SW 1271 (cell line): ENCODE data around the gene FBRSL1.

Experiments
- DNase-seq, 2 experiments: peaks; one replicate each; lab custom pipeline; 2025; lab: John Stamatoyannopoulos, UW

The FBRSL1 gene

DNA sequence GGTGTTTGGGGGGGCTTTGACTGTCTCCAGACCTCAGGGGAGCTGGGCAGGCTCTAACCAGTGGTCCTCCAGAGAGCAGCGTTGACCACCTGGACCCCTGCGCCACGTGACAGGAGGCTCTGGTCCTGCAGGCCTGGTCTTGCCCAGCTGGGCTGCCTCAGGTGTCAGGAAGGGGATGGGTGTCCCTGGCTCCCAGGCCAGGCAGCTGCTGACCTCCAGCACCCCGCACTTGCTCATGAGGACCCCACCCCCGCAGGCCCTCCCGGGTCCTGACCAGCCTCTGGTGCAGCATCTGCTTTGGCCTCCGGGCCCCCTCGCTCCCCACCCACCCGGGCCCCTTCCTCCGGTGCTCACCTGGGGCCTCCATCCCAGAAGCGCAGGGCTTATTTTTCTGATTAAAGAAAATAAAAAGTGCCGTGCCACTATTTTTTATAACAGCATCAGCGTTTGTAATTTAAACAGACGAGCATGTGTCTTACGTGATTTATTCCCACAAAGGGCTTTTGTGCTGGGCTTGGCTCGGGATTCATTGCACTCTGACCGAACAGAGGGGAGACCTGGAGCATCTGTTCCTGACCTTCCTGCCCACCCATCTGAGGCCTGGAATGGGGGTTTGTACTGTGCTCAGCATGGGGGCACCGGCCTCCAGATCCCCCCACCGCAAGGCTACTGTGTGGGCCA is 21.7 kb downstream of the FBRSL1 start:
- no peak for DNase-seq

- no peak for DNase-seq
Observed at GRCh38 chr12:132512197-132513069, 22.5 kb downstream of the FBRSL1 start.

GRCh38 chr12:132513070-132513398 is 23.1 kb downstream of the FBRSL1 start:
- DNase-seq: no peak

- no peak for DNase-seq
Observed at GRCh38 chr12:132513458-132514135, 23.6 kb downstream of the FBRSL1 start.

DNA sequence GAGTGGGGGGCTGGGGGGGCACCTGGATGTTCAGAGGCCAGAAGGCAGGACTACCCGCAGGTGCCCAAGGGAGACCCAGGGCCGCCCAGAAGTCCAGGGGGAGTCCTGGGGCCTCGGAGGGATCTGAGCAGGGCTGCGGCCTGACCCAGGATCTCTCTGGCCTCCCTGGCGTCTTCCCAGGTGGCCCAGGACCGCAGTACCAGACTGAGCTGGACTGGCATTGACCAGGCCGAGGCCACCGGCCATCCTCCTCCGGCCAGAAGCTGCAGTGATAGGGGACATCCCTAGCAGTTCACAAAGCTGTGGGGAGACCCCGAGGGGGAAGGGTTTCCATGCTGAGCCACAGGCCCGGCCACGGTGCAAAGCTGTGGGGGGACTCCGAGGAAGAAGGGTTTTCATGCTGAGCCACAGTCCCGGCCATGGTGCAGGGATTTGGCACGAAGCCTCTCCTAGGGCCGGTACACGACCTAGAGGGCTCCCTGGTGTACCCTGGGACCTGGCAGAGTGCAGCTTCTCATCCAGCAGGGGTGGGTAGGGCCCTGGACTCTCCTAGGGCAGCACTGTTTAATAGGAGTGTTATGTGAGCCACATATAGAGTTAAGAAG is 24.4 kb downstream of the FBRSL1 start:
- DNase-seq: no peak

GRCh38 chr12:132514838-132515237 is 24.9 kb downstream of the FBRSL1 start:
- no peak for DNase-seq

- no peak for DNase-seq
Observed at GRCh38 chr12:132516095-132517012, 26.4 kb downstream of the FBRSL1 start.

- no peak for DNase-seq
Observed at GRCh38 chr12:132517013-132517739, 27.2 kb downstream of the FBRSL1 start.

GRCh38 chr12:132517740-132518100 is 27.8 kb downstream of the FBRSL1 start:
- DNase-seq: no peak

DNA sequence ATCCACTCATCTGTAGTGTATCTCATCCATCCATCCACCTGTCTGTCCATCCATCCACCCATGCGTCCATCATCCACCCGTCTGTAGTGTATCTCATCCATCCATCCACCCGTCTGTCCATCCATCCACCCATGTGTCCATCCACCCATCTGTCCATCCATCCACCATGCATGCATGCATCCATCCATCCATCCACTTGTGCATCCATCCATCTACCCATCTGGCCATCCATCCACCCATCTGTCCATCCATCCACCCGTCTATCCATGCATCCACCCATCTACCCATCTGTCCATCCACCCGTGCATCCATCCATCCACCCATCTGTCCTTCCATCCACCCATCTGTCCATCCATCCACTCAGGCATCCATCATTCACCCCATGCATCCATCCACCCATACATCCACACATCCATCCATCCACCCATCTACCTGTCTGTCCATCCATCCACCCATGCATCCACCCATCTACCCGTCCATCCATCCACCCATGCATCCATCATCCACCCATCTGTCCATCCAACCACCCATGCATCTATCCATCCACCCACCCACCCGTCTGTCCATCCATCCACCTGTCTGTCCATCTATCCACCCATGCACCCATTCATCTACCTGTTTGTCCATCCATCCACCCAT is 28.5 kb downstream of the FBRSL1 start:
- no peak for DNase-seq

DNA sequence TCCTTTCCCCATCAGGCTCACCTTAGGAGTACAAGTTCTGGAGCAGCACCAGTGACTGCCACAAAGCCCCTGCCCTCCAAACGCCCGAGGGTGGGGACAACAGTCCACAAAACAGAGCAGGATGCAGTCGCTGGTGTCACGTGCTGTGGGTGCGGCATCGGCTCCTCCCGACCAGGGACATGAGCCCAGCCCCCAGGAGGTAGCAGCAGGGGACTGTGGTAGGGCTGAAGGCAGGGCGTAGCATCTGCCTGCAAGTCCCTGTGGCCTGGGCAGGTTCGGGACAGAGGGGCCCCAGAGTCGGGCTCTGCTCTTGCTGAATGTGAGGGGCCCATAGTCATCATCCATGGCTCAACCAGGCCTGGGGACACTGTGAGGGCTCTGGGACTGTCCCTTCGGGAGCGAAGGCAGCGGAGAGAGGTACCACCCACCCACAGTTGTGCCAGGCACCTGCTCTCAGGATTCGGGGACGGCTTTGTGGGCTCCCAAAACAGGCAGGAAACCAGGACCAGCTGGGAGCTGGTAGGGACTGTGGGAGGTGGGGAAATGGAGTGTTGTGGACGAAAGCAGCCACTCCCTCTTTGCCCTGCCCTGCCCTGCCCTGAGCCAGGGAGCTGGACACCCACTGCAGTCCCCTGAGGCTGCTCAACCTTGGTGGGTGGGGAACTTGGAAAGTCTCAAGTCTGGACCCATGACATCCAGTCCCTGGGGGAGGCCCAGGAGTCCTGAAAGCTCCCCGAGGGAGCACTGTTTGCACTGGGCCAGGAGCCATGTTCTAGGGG is 30.7 kb downstream of the FBRSL1 start:
- no peak for DNase-seq

DNA sequence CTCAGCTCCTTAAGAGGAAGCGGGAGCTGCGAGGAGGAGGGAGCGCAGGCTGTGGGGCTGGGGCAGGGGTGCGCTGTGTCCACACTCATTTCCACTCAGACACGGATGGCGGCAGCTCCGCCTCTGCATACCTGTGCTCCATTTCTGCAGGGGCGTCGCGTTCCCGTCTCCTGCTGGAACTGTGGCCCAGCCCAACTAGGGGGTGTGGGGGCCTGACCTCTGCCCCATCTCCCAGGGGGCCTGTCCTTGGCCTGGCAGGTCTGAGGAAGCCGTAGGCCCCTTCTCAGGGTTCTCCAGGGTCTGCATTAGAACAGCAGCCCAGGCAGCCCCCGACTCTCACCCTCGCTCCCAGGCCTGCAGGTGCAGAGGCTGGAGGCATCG is 31.2 kb downstream of the FBRSL1 start:
- DNase-seq: no peak

GRCh38 chr12:132521712-132522292 is 31.9 kb downstream of the FBRSL1 start:
- no peak for DNase-seq

DNA sequence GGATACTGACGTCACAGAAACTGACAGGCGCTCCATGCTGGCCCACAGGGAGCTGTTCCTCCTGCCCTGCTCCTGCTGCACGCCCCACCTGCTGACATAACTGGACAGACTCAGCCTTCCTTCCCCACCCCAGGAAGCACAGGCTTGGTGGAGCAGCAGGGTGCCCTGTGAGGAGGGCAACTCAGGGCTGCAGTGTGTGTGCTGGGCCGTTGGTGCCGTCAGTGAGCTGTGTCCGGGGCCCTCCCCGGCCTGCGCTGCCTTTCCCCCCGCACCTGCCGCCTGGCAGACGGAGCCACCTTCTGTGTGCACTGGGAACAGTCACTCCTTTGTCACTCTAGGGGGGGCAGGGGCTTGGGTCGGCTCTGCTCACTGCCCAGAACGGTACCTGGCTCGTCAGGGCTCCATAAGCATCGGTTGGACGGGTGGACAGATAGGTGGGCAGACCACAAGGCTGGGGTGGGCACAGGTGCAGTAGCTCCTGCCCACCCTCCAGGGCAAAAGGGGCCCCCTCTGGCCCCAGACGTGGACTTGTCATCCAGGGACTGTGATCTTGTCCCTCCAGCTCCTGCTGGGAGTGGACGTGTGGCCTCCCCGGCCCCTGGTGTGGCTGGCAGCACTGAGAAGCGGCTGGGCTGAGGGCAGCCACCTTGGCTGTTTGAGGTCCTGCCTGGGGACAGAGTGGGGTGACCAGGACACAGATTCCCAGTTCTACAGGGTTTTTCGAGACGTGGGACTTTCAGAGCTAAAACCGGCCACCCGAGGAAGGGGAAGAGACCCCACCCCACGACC is 32.8 kb downstream of the FBRSL1 start:
- DNase-seq: no peak

- peak in 1 of 2 experiments; percentile 30 for DNase-seq
Observed at GRCh38 chr12:132523576-132524331, 33.8 kb downstream of the FBRSL1 start.

DNA sequence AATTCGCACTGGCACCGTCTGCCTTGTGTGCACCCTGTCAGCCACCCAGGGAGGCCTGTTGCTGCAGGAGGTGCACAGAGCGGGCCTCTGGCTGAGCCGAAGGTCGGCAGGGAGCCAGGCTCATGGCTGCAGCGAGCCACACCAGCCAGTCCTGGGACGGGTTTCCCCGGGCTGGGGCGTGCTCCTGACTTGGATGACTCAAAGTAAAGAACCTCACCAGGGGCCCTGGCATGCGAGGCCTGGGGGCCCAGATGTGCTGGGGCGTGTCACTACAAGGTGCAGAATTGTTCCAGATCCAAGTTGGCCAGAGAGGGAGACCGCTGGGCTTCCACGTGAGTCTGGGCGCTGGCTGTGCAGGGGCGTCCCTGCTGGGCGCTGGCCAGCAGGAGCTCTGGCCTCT is 34.5 kb downstream of the FBRSL1 start:
- DNase-seq: no peak

DNA sequence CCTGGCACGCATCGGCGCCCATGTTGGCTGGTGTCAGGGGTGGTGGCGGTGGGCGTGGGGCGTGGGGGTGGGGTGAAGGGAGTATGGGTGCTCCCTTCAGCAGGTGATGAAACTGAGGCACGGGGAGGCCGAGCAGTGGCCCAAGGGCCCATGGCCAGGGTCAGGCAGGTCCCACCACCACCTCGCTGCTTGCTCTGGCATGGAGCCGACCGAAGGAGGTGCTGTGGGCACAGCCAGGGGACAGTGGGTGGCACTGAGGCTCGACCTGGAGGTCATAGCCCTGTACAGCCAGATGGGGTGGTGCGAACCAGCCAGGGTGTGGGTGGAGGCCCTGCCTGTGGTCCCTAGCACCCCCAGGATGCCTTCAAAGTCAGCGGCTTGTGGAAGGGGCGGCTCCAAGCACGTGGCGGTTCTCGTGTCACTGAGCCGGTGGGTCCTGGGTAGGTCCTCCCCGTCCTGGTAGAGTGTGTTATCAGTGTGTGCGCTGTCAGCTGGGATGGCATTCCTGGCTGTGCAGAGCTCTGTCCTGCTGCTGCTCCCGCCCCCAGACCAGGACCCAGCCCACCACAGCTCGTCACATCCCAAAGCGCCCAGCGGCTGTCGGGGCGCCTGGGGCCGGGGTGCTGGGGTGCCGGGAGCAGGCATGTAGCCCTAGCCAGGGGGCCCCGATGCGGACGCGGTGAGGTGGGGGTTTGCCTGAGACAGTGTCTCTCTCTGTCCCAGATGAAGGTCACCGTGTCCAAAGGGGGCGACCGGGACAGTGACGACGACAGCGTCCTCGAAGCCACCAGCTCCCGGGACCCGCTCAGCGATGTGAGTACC is 35.3 kb downstream of the FBRSL1 start:
- no peak for DNase-seq
